Panc1 (cell line): Measurements from ENCODE around the gene MAP6.

Experiments
- POLR2AphosphoS5 ChIP-seq: IDR thresholded peaks from 2 replicates; pipeline ENCODE4 v1.6.1; 2012; ENCODE audit warnings: mild to moderate bottlenecking, low read depth, low read length, moderate library complexity
- SIN3A ChIP-seq: IDR thresholded peaks from 2 replicates; pipeline ENCODE4 v1.6.1; 2012; ENCODE audit warnings: low read depth, mild to moderate bottlenecking, low read length, moderate library complexity, borderline replicate concordance; ENCODE audit not compliant: insufficient read depth
- TF ChIP-seq, protein P1 (sequence below): fragments of 450-650 bp; IDR thresholded peaks from 2 replicates; pipeline ENCODE4 v1.5.1; 2017; ENCODE audit warnings: mild to moderate bottlenecking
- TF ChIP-seq, protein P2 (sequence below), 2 experiments: IDR thresholded peaks; 2 replicates each; pipeline ENCODE4 v1.6.1; 2011 to 2012; ENCODE audit warnings: low read depth in 2 of 2, control low read depth in 1 of 2, low read length in 1 of 2, mild to moderate bottlenecking in 1 of 2, moderate library complexity in 1 of 2; ENCODE audit not compliant: insufficient read depth in 1 of 2

DNA sequence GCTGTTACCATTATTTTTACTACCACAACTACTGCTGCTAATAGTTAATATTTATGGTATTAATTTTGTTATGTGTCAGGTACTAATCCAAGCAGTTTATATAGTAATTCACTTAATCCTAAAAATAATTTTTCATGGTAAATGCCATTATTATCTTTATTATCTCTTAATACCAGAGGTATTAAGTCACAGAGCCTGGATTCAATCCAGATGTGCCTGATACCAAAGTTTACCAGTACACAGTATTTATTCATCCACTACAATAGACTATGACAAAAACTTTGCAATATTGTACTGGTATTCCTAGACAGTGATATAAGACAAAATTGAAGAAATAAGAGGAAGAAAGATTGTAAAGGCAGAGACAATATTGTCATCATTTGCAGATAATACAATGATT, 24.5 kb downstream of the MAP6 start:
- TF ChIP-seq, protein P1, sequence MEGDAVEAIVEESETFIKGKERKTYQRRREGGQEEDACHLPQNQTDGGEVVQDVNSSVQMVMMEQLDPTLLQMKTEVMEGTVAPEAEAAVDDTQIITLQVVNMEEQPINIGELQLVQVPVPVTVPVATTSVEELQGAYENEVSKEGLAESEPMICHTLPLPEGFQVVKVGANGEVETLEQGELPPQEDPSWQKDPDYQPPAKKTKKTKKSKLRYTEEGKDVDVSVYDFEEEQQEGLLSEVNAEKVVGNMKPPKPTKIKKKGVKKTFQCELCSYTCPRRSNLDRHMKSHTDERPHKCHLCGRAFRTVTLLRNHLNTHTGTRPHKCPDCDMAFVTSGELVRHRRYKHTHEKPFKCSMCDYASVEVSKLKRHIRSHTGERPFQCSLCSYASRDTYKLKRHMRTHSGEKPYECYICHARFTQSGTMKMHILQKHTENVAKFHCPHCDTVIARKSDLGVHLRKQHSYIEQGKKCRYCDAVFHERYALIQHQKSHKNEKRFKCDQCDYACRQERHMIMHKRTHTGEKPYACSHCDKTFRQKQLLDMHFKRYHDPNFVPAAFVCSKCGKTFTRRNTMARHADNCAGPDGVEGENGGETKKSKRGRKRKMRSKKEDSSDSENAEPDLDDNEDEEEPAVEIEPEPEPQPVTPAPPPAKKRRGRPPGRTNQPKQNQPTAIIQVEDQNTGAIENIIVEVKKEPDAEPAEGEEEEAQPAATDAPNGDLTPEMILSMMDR: no peak
- TF ChIP-seq SIN3A (no peak), POLR2AphosphoS5 (no peak)
- TF ChIP-seq, protein P2, sequence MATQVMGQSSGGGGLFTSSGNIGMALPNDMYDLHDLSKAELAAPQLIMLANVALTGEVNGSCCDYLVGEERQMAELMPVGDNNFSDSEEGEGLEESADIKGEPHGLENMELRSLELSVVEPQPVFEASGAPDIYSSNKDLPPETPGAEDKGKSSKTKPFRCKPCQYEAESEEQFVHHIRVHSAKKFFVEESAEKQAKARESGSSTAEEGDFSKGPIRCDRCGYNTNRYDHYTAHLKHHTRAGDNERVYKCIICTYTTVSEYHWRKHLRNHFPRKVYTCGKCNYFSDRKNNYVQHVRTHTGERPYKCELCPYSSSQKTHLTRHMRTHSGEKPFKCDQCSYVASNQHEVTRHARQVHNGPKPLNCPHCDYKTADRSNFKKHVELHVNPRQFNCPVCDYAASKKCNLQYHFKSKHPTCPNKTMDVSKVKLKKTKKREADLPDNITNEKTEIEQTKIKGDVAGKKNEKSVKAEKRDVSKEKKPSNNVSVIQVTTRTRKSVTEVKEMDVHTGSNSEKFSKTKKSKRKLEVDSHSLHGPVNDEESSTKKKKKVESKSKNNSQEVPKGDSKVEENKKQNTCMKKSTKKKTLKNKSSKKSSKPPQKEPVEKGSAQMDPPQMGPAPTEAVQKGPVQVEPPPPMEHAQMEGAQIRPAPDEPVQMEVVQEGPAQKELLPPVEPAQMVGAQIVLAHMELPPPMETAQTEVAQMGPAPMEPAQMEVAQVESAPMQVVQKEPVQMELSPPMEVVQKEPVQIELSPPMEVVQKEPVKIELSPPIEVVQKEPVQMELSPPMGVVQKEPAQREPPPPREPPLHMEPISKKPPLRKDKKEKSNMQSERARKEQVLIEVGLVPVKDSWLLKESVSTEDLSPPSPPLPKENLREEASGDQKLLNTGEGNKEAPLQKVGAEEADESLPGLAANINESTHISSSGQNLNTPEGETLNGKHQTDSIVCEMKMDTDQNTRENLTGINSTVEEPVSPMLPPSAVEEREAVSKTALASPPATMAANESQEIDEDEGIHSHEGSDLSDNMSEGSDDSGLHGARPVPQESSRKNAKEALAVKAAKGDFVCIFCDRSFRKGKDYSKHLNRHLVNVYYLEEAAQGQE (IDR thresholded peaks at IDR 0.05; ENCODE audit: insufficient read depth in 1 of 2, low read depth in 2 of 2, low read length in 1 of 2): no peak
